ENCODE results near the gene PRR3.

Gene PRR3

GRCh38 chr6:30573113-30573512, 16.0 kb downstream of the PRR3 start:
- no peak for DNase-seq

- no peak for DNase-seq
These were observed 21.0 kb downstream of the PRR3 start for GRCh38 chr6:30578051-30578450.

GRCh38 chr6:30583921-30584320, 26.8 kb downstream of the PRR3 start:
- no peak for DNase-seq

- no peak for DNase-seq
These were observed 32.8 kb downstream of the PRR3 start for GRCh38 chr6:30589754-30590358.

GRCh38 chr6:30590509-30590908, 33.4 kb downstream of the PRR3 start:
- no peak for DNase-seq

- DNase-seq: no peak
These were observed 33.9 kb downstream of the PRR3 start for GRCh38 chr6:30591008-30591407.

GRCh38 chr6:30592287-30592686, 35.2 kb downstream of the PRR3 start:
- DNase-seq: no peak

GRCh38 chr6:30597315-30598144, 40.4 kb downstream of the PRR3 start:
- peak; percentile 16 for DNase-seq

- DNase-seq: no peak
These were observed 42.0 kb downstream of the PRR3 start for GRCh38 chr6:30598912-30599624.

GRCh38 chr6:30599625-30600324, 42.7 kb downstream of the PRR3 start:
- DNase-seq: no peak

- no peak for DNase-seq
These were observed 43.4 kb downstream of the PRR3 start for GRCh38 chr6:30600451-30600961.

GRCh38 chr6:30601436-30601814, 44.3 kb downstream of the PRR3 start:
- no peak for DNase-seq

GRCh38 chr6:30601815-30602641, 44.9 kb downstream of the PRR3 start:
- no peak for DNase-seq

- no peak for DNase-seq
These were observed 46.9 kb downstream of the PRR3 start for GRCh38 chr6:30603961-30604360.

- no peak for DNase-seq
These were observed 53.0 kb downstream of the PRR3 start for GRCh38 chr6:30610065-30610464.

- DNase-seq: no peak
These were observed 54.2 kb downstream of the PRR3 start for GRCh38 chr6:30611150-30611855.

- no peak for DNase-seq
These were observed 54.7 kb downstream of the PRR3 start for GRCh38 chr6:30611856-30612194.

GRCh38 chr6:30612213-30612612, 55.1 kb downstream of the PRR3 start:
- no peak for DNase-seq

GRCh38 chr6:30612687-30613248, 55.7 kb downstream of the PRR3 start:
- DNase-seq: no peak

All from GF-D8 (cell line).